MM.1S (cell line): ENCODE data around the gene SLC26A2.
"Not testable (repeated sequence)": the region's sequence is repeated elsewhere in the genome, so short reads cannot be mapped to it uniquely, and the experiment has no call there.

ENCODE experiments used
- DNase-seq: peaks from one replicate; pipeline ENCODE4 v3.0.0-alpha.2; 2015
- H2AFZ ChIP-seq: fragments of 300-600 bp; sonication (generic); 2 replicates; pipeline ENCODE4 v1.6.0; 2016; ENCODE audit warnings: antibody characterized with exemption, low read length
- H3F3A ChIP-seq: fragments of 300-600 bp; sonication (generic); 2 replicates; pipeline ENCODE4 v1.6.1; 2016; ENCODE audit warnings: mild to moderate bottlenecking, antibody characterized with exemption, low read length, moderate library complexity, mixed read lengths; ENCODE audit not compliant: insufficient read depth
- H3K27ac ChIP-seq: fragments of 300-600 bp; sonication (generic); 2 replicates; pipeline ENCODE4 v1.5.1; 2016; ENCODE audit warnings: mild to moderate bottlenecking, low read length
- H3K27me3 ChIP-seq: fragments of 300-600 bp; sonication (generic); replicated peaks from 2 replicates; pipeline ENCODE4 v1.6.0; 2016; ENCODE audit warnings: low read length; ENCODE audit not compliant: insufficient read depth
- H3K36me3 ChIP-seq: fragments of 300-600 bp; sonication (generic); replicated peaks from 2 replicates; pipeline ENCODE4 v1.6.1; 2016; ENCODE audit warnings: mild to moderate bottlenecking, low read length, mixed read lengths; ENCODE audit not compliant: insufficient read depth
- H3K4me1 ChIP-seq: fragments of 300-600 bp; sonication (generic); 2 replicates; pipeline ENCODE4 v1.6.1; 2016; ENCODE audit warnings: low read length, mixed read lengths
- H3K4me2 ChIP-seq: fragments of 300-600 bp; sonication (generic); 2 replicates; pipeline ENCODE4 v1.6.0; 2016; ENCODE audit warnings: low read depth, low read length
- H3K4me3 ChIP-seq: fragments of 300-600 bp; sonication (generic); 2 replicates; pipeline ENCODE4 v1.5.1; 2016; ENCODE audit warnings: low read length, mixed read lengths
- H3K79me2 ChIP-seq: fragments of 300-600 bp; sonication (generic); 2 replicates; pipeline ENCODE4 v1.6.1; 2016; ENCODE audit warnings: mixed run types, low read length, mixed read lengths
- H3K9ac ChIP-seq: fragments of 300-600 bp; sonication (generic); 2 replicates; pipeline ENCODE4 v1.6.1; 2016; ENCODE audit warnings: low read length, mixed read lengths
- H3K9me2 ChIP-seq: fragments of 300-600 bp; sonication (generic); replicated peaks from 2 replicates; pipeline ENCODE4 v1.6.1; 2016; ENCODE audit warnings: mild to moderate bottlenecking, low read length, mixed read lengths; ENCODE audit not compliant: insufficient read depth
- H3K9me3 ChIP-seq: fragments of 300-600 bp; sonication (generic); replicated peaks from 2 replicates; pipeline ENCODE4 v1.6.1; 2016; ENCODE audit warnings: mild to moderate bottlenecking, low read length, mixed read lengths; ENCODE audit not compliant: insufficient read depth
- H4K20me1 ChIP-seq: fragments of 300-600 bp; sonication (generic); 2 replicates; pipeline ENCODE4 v1.6.1; 2016; ENCODE audit warnings: mild to moderate bottlenecking, low read length, moderate library complexity, mixed read lengths; ENCODE audit not compliant: insufficient read depth
- EZH2 ChIP-seq: fragments of 300-600 bp; sonication (generic); optimal IDR thresholded peaks from 2 replicates; pipeline ENCODE3; 2017; ENCODE audit warnings: low read depth, mild to moderate bottlenecking, antibody characterized with exemption, low read length, mixed read lengths
- EZH2phosphoT487 ChIP-seq: fragments of 300-600 bp; sonication (generic); IDR thresholded peaks from 2 replicates; pipeline ENCODE4 v1.6.1; 2018; ENCODE audit warnings: antibody characterized with exemption, low read length
- TF ChIP-seq, protein P1 (sequence below): fragments of 300-600 bp; sonication (generic); IDR thresholded peaks from 2 replicates; pipeline ENCODE4 v1.5.1; 2016; ENCODE audit warnings: antibody characterized with exemption, low read length, mixed read lengths

The SLC26A2 gene

DNA sequence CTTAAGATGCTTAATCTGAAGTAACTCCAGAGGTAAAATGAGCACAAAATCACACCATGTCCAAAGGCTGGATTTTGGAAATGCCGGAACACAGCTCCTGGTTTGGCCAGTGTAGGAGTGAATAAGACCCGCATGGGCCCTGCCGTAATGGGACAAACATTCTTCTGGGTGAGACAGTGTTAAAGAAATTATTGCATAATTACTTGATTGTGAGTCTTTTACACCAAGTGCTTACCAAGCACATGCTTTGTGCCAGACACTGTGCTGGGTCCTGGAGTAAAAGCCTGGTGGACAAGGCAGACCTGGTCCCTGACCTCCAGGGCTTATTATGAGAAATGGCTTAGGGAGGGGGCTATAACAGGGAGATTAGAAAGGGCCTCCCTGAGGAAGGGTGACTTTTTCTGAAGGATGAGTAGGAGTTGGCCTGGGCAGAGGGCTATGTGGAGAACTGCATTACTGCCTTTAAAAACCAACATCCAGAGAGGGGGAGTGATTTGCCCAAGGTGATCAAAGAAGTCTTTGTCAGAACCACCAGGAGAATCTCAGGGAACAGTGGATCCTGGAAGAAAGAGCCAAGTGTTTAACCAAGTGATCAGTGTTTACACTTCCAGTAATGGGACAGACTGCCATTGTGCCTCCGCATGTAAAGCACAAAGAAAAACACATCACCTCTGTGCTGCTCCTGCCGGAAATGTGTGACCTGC lies 19.5 kb upstream of the SLC26A2 start:
- no peak overlapping the region for H2AFZ ChIP-seq
- H3K9ac ChIP-seq, result no peak overlapping the region
- H3K9me3 ChIP-seq, result no peaks in the 10 kb centered on the region
- no peaks in the 10 kb centered on the region for H3K79me2 ChIP-seq
- H3K4me3 ChIP-seq, result no peak overlapping the region
- H3K9me2 ChIP-seq, result no peaks in the 10 kb centered on the region
- no peak overlapping the region for H3K4me2 ChIP-seq
- H4K20me1 ChIP-seq, result no peaks in the 10 kb centered on the region
- H3F3A ChIP-seq, result no peaks in the 10 kb centered on the region
- H3K4me1 ChIP-seq, result peaks cover 6% of the 10 kb centered on the region
- DNase-seq, result no peak
- no peak for TF ChIP-seq EZH2phosphoT487
- TF ChIP-seq, protein P1, sequence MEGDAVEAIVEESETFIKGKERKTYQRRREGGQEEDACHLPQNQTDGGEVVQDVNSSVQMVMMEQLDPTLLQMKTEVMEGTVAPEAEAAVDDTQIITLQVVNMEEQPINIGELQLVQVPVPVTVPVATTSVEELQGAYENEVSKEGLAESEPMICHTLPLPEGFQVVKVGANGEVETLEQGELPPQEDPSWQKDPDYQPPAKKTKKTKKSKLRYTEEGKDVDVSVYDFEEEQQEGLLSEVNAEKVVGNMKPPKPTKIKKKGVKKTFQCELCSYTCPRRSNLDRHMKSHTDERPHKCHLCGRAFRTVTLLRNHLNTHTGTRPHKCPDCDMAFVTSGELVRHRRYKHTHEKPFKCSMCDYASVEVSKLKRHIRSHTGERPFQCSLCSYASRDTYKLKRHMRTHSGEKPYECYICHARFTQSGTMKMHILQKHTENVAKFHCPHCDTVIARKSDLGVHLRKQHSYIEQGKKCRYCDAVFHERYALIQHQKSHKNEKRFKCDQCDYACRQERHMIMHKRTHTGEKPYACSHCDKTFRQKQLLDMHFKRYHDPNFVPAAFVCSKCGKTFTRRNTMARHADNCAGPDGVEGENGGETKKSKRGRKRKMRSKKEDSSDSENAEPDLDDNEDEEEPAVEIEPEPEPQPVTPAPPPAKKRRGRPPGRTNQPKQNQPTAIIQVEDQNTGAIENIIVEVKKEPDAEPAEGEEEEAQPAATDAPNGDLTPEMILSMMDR, result no peak
- TF ChIP-seq EZH2, result no peak
- H3K27me3 ChIP-seq, result no peaks in the 10 kb centered on the region
- H3K27ac ChIP-seq, result no peak overlapping the region
- H3K36me3 ChIP-seq, result no peaks in the 10 kb centered on the region

GRCh38 chr5:149941795-149942194 lies 18.8 kb upstream of the SLC26A2 start:
- Histone ChIP-seq H4K20me1 (no peaks in the 10 kb centered on the region), H2AFZ (no peak overlapping the region), H3K4me3 (no peak overlapping the region), H3K4me1 (peaks cover 6% of the 10 kb centered on the region), H3K36me3 (no peaks in the 10 kb centered on the region), H3K27ac (no peak overlapping the region), H3K79me2 (no peaks in the 10 kb centered on the region), H3K9me2 (no peaks in the 10 kb centered on the region), H3K9ac (no peak overlapping the region), H3K9me3 (no peaks in the 10 kb centered on the region), H3F3A (no peaks in the 10 kb centered on the region), H3K4me2 (no peak overlapping the region), H3K27me3 (no peaks in the 10 kb centered on the region)
- no peak for DNase-seq
- no peak for TF ChIP-seq EZH2
- TF ChIP-seq EZH2phosphoT487, result no peak
- TF ChIP-seq, protein P1, result no peak

- Histone ChIP-seq H3K9me2 (no peaks in the 10 kb centered on the region), H3K4me1 (peaks cover 6% of the 10 kb centered on the region), H4K20me1 (no peaks in the 10 kb centered on the region), H3K4me3 (no peak overlapping the region), H3K9ac (no peak overlapping the region), H3K79me2 (no peaks in the 10 kb centered on the region), H3K27ac (no peak overlapping the region), H3K36me3 (no peaks in the 10 kb centered on the region), H2AFZ (no peak overlapping the region), H3K4me2 (no peak overlapping the region), H3K27me3 (no peaks in the 10 kb centered on the region), H3F3A (no peaks in the 10 kb centered on the region), H3K9me3 (no peaks in the 10 kb centered on the region)
- TF ChIP-seq EZH2phosphoT487 (no peak), EZH2 (no peak)
- TF ChIP-seq, protein P1, result no peak
- DNase-seq, result no peak
These were observed 18.4 kb upstream of the SLC26A2 start for GRCh38 chr5:149942199-149942598.

DNA sequence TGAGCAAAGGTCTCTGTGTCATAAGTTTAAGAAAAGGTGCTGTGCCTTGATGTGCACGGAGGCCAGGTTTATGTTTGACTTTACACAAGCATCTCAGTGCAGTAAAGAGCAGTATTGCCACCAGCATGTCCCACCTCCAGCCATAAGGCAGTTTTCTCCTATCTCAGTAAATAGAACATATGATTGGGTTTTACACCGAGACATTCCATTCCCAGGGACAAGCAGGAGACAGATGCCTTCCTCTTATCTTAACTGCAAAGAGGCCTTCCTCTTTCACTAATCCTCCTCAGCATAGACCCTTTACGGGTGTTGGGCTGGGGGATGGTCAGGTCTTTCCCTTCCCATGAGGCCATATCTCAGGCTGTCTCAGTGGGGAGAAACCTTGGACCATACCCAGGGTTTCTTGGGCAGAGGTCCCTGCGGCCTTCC lies 17.8 kb upstream of the SLC26A2 start:
- not testable (repeated sequence) for DNase-seq, H3K9me3 ChIP-seq, H3K36me3 ChIP-seq, H3K4me1 ChIP-seq, H3F3A ChIP-seq, H3K9me2 ChIP-seq, H3K4me2 ChIP-seq, H2AFZ ChIP-seq, H3K27ac ChIP-seq, H4K20me1 ChIP-seq, H3K79me2 ChIP-seq, H3K4me3 ChIP-seq, H3K9ac ChIP-seq, H3K27me3 ChIP-seq

GRCh38 chr5:149943177-149943949 lies 17.2 kb upstream of the SLC26A2 start:
- DNase-seq, H3K9ac ChIP-seq, H3F3A ChIP-seq, H4K20me1 ChIP-seq, H3K9me2 ChIP-seq, H3K79me2 ChIP-seq, H3K27ac ChIP-seq, H3K4me1 ChIP-seq, H3K36me3 ChIP-seq, H2AFZ ChIP-seq, H3K27me3 ChIP-seq, H3K4me2 ChIP-seq, H3K9me3 ChIP-seq, H3K4me3 ChIP-seq: not testable (repeated sequence)
